ENCODE results near the gene ARHGAP45. TPM values are rescaled to one million over a fixed set of nuclear protein-coding genes. Genes with fewer than 3 reads are reported as not detected.

ARHGAP45 gene
- polyA plus RNA-seq, 3 donors, result 8.5 to 15.7 (median 15.4) TPM

DNA sequence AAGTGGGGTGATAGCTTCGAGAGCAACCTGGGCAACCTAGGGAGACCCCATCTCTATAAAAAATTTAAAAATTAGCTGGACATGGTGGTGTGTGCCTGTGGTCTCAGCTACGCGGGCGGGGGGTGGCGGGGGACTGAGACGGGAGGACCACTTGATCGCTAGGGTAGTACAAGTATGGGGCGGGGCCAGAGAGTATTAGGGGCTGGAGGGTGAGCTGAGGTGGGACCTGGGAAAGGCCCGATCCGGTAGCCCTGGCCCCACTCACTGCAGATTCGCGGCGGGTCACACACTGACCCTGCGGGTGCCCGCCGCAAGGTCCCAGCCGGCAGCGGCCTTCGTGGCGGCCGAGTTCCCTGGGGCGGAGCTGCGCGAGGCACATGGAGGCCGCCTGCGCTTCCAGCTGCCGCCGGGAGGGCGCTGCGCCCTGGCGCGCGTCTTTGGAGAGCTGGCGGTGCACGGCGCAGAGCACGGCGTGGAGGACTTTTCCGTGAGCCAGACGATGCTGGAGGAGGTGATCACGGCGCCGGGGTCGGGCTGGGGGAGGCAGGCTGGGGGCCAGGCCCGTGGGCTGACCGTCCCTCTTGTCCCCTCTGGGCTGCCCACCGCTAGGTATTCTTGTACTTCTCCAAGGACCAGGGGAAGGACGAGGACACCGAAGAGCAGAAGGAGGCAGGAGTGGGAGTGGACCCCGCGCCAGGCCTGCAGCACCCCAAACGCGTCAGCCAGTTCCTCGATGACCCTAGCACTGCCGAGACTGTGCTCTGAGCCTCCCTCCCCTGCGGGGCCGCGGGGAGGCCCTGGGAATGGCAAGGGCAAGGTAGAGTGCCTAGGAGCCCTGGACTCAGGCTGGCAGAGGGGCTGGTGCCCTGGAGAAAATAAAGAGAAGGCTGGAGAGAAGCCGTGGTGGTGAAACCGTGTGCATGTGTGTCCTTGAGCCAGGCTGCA, 2.0 kb upstream of the ARHGAP45 start:
- DNase-seq (ENCODE audit: extremely low read depth in 1 of 11, low read depth in 9 of 11, low spot score in 4 of 11), result peak in 2 of 11 donors; percentile 49 to 59

DNA sequence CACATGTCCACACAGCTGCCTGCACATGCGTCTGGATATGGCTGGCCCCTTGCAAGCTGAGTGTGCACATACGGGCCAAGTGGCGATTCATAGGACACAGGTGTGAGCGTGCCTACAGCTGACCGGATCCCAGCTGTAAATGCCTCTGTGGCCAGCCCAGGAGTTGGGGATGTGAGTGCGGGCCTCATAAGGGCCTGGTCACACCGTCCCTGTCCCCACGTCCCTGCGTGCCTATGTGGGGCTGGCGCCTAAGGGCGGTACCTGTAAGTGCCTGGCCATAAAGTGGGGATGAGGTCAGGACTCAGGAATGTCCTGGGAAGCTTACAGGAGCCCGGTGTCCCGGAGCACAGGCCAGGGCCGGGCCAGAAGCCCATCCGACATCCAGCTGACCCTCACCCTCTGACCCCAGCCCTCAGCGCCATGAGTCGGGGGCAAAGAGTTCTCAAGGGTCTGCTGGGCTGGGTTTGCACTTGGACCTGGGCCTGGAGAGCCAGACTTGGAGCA, 1.3 kb upstream of the ARHGAP45 start:
- no peak for DNase-seq (ENCODE audit: extremely low read depth in 1 of 11, low read depth in 9 of 11, low spot score in 4 of 11)

- DNase-seq (ENCODE audit: extremely low read depth in 1 of 11, low read depth in 9 of 11, low spot score in 4 of 11), result no peak
Observed at GRCh38 chr19:1066251-1066747, 668 bp upstream of the ARHGAP45 start.

DNA sequence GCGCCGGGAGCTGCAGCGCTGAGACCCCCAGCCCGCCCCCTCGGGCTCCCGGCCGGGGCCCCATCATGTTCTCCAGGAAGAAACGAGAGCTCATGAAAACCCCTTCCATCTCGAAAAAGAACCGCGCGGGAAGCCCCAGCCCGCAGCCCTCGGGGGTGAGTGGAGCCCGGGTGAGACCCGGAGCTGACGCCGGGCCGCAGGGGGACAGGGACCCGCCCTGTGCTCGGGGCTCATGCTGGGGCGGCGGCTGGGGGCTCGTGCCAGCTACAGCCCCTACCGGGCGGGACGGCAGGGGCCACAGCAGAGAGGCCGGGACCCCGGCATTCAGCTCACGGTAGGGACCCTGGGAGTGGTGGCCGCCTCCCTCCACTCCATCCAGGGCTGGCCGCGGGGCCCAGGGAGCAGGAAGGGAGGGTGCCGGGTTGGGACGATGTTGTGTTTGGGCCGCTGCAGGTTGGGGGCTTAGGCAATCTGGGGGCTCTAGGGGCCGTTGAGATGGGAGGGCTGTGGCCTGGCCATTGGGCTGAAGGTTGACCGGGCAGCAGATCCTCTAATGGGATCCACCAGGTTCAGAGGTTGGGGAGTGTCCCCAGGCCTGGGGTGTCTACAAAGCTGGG, 482 bp downstream of the ARHGAP45 start:
- DNase-seq (ENCODE audit: extremely low read depth in 1 of 11, low read depth in 9 of 11, low spot score in 4 of 11), result no peak

DNA sequence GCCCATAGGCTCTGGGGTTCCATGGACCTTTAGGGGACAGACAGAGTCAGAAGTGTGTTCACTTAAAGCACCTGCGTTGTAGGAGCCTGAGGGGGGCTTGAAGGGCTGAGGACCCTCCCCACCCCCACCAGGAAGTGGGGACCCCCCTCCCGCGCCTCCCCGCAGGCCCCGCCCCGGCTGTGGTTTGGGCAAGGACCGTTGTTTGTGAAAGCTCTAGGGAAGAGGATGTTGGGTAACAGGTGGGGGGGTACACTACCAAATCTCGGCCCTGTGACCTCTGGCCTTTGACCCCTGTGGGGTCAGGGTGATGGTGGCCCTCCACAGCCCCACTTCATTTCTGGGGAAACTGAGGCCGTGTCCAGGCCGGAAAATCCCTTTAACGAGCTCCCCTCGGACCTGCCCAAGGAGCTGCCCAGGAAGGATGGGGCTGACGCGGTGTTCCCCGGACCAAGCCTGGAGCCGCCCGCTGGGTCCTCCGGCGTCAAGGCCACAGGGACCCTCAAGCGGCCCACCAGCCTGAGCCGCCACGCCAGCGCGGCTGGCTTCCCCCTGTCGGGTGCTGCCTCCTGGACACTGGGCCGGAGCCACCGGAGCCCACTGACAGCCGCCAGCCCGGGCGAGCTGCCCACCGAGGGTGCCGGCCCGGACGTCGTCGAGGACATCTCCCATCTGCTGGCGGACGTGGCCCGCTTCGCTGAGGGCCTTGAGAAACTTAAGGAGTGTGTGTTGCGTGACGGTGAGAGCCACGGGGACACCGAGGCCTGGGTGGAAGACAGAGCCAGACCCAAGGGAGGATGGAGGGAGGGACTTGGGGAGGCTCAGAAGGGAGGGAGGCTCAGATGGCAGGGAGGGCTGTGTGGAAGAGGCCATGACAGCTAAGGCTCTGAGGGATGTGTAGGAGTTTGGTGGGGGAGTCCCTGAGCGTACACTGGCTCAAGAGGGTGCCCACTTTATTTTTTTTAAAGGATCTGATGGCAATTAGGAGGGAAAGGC, 1.3 kb downstream of the ARHGAP45 start:
- no peak for DNase-seq (ENCODE audit: extremely low read depth in 1 of 11, low read depth in 9 of 11, low spot score in 4 of 11)

DNA sequence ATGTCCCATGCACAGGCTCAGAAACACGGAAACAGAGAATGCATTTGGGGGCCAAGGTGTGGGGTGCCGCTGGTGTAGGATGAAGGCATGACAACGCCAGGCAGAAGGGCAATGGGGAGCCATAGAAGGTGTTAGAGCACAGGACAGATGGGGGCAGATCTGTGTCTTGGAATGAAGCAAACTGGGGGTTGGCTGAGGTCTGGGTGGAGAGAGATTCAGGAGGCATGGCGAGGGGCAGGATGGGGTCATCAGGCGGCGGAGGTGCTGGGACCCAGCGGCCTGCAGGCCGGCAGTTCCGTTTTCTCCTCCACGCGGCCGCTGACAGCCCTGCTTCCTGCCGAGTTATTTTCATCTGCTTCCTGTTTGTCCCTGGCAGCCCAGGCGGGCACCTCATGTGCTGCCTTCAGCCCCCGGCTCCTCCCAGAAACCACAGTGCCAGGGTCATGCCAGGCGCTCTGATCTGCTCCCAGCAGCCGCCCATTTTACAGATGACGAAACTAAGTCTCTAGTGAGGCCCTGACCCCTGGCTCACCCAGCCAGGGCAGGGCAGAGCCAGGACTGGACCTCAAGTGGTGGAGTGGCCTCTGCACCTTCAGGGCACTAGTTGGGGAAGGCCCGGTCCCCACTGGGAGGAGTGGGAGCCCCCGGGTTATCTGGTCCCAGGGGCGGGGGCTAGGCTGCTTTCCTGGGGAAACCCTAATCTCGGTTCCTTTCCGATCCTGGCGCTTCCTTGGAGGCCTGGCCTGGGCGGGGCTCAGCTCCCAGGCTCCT, 2.2 kb downstream of the ARHGAP45 start:
- DNase-seq (ENCODE audit: extremely low read depth in 1 of 11, low read depth in 9 of 11, low spot score in 4 of 11), result no peak

GRCh38 chr19:1070576-1070930, 3.6 kb downstream of the ARHGAP45 start:
- DNase-seq (ENCODE audit: extremely low read depth in 1 of 11, low read depth in 9 of 11, low spot score in 4 of 11), result no peak

- DNase-seq (ENCODE audit: extremely low read depth in 1 of 11, low read depth in 9 of 11, low spot score in 4 of 11), result no peak
Observed at GRCh38 chr19:1070931-1071791, 4.2 kb downstream of the ARHGAP45 start.

DNA sequence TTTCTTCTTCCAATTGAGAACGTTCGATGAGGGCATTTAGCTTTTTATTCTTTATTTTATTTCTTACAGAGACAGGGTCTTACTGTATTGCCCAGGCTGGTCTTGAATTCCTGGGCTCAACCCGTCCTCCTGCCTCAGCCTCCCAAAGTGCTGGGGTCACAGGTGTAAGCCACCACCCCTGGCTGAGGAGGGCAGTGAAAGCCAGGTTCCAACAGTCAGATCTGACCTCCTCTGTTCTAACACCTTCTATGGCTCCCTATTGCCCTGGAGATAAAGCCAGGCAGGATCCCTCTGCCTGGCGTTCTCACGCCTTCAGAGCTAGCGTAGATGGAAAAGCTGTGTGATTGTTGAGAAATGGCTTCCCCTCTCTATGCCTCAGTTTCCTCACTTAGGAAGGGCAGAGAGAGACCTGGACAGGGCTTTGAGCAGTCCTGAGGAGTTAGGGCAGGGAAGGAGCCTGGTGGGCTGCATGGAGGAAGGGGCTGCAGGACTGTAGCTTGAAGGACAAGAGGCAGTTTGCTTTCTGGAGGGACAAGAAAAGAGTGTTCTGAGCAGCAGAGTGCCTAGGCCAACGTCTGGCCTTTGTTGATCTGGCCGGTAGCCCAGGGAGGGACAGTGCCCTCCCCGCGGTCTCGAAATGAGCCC, 5.5 kb downstream of the ARHGAP45 start:
- DNase-seq (ENCODE audit: extremely low read depth in 1 of 11, low read depth in 9 of 11, low spot score in 4 of 11), result no peak

GRCh38 chr19:1073063-1073955, 6.3 kb downstream of the ARHGAP45 start:
- DNase-seq (ENCODE audit: extremely low read depth in 1 of 11, low read depth in 9 of 11, low spot score in 4 of 11), result no peak

DNA sequence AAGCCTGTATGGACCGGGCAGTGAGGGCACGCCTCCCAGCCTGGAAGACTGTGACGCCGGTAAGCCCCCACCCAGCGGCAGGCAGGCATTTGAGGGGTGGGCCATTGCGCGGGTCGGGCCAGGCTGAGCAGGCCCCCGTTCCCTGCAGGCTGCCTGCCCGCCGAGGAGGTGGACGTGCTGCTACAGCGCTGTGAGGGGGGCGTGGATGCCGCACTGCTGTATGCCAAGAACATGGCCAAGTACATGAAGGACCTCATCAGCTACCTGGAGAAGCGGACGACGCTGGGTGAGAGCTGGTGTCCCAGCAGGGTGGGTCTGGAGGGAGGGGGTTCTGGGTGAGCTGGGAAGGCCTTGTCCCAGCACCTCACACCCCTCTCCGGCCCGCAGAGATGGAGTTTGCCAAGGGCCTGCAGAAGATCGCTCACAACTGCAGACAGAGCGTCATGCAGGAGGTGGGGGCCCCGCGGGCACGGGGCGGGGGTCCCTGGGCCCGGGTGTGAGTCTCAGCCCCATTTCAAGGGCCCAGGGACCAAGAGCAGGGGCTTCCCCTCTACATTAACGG, 7.1 kb downstream of the ARHGAP45 start:
- DNase-seq (ENCODE audit: extremely low read depth in 1 of 11, low read depth in 9 of 11, low spot score in 4 of 11), result no peak

DNA sequence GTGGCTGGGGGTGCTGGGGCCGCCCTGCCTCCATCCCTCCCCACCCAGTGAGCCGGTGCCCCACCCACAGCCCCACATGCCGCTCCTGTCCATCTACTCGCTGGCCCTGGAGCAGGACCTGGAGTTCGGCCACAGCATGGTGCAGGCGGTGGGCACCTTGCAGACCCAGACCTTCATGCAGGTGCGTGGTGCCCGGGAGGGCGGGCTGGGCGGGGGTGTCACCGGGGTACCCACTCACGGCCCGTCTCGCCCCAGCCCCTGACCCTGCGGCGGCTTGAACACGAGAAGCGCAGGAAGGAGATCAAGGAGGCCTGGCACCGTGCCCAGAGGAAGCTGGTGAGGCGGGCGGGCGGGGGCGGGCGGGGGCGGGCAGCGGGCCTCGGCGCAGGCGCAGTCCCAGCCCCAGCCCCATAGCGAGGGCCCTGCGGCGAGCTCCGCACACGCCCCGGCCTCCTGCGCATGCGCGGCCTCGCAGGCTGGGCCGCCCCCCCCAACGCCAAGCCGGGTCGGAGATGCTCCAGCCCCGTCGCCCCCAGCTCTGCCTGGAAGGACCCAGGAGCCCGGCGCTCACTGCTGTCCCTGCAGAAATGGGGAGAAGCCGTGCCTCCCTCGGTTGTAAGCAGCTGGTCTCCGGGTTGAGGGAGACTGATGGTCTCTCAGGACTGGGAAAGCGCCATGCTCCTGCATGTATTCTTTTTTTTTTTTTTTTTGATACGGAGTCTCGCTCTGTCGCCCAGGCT, 7.7 kb downstream of the ARHGAP45 start:
- DNase-seq (ENCODE audit: extremely low read depth in 1 of 11, low read depth in 9 of 11, low spot score in 4 of 11), result no peak

DNA sequence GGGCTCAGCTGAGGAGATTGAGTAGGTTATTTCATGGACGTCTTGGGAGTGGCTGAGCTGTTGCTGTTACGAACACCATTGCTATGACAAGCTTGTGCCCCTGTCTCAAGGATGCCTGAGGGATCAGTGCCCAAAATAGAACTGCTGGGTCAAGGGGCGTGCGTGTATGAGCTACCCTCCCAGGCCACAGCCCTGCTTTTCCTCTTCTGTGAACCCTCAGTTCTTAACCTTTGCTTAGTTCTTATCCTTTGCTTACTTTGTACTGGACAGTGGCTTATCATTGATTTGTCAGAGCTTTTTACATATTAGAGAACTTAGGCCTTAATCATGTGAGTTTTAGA, 9.0 kb downstream of the ARHGAP45 start:
- DNase-seq (ENCODE audit: extremely low read depth in 1 of 11, low read depth in 9 of 11, low spot score in 4 of 11), result no peak

GRCh38 chr19:1076951-1077350, 10.0 kb downstream of the ARHGAP45 start:
- no peak for DNase-seq (ENCODE audit: extremely low read depth in 1 of 11, low read depth in 9 of 11, low spot score in 4 of 11)

GRCh38 chr19:1079566-1080111, 12.7 kb downstream of the ARHGAP45 start:
- no peak for DNase-seq (ENCODE audit: extremely low read depth in 1 of 11, low read depth in 9 of 11, low spot score in 4 of 11)
